Measurements from ENCODE around the gene CCDC127. TPM values are rescaled to one million over a fixed set of nuclear protein-coding genes. Genes with fewer than 3 reads are reported as not detected.
"Not testable (repeated sequence)": the region's sequence is repeated elsewhere in the genome, so short reads cannot be mapped to it uniquely, and the experiment has no call there.

CCDC127 gene
- total RNA-seq, 1 experiment from 2014 or later: 2.6 TPM

DNA sequence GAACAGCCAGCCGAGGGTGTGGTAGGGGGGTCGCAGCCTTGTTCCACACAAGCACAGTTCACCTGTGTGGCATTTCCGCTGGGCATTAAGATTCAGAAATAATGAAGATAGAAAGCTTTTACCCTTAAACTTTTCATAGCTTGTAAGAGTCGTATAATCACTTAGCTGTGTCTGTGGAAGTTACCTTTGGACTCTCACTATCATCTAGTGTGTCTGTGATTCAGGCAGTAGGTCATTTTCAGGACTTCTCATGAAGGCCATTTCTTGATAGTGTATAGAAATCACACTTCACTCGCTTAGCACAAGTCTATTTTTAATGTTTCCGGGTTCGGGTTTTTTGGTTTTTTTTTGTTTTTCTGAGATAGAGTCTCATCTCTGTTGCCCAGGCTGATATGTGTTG is 37.2 kb upstream of the CCDC127 start:
- H3K36me3 ChIP-seq (ENCODE audit: insufficient read depth, low read length): peaks cover 41% of the 10 kb centered on the region
- not testable (repeated sequence) for H3K9me2 ChIP-seq (replicated peaks; ENCODE audit: insufficient read depth, low read length); H3K4me2 ChIP-seq (ENCODE audit: low read depth, low read length, poor library complexity, severe bottlenecking)

DNA sequence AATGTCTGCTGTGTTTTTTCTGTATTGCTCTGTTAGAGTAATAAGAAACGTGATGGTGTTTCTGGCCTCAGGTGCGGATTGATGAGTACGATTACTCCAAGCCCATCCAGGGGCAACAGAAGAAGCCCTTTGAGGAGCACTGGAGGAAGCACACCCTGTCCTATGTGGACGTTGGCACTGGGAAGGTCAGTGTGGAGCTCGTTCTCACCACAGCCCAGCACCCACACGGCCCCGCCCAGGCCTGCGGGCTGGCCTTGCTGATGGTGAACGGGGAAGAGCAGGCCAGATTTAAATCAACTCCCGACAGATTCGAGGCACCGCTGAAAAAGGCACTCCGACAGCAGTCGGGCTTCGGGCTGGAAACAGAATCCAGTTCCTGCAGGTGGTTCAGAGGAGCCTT is 36.4 kb upstream of the CCDC127 start:
- H3K4me3 ChIP-seq (ENCODE audit: low read length); H3K79me2 ChIP-seq (ENCODE audit: low read length); DNase-seq; H2AFZ ChIP-seq (ENCODE audit: low read length); H4K20me1 ChIP-seq (ENCODE audit: insufficient read depth, low read depth, low read length); H3K9me2 ChIP-seq (replicated peaks; ENCODE audit: insufficient read depth, low read length); H3K4me1 ChIP-seq (ENCODE audit: low read length); H3K9me3 ChIP-seq (ENCODE audit: low read length); H3K27me3 ChIP-seq (ENCODE audit: low read length); H3K27ac ChIP-seq (ENCODE audit: low read length); H3K9ac ChIP-seq (ENCODE audit: low read length); H3K4me2 ChIP-seq (ENCODE audit: low read depth, low read length, poor library complexity, severe bottlenecking): not testable (repeated sequence)
- peaks cover 47% of the 10 kb centered on the region for H3K36me3 ChIP-seq (ENCODE audit: insufficient read depth, low read length)

More for the DNA sequence above, 37.2 kb upstream of the CCDC127 start:
- not testable (repeated sequence) for H2AFZ ChIP-seq (ENCODE audit: low read length); H4K20me1 ChIP-seq (ENCODE audit: insufficient read depth, low read depth, low read length); H3K9ac ChIP-seq (ENCODE audit: low read length); H3K27ac ChIP-seq (ENCODE audit: low read length); H3K9me3 ChIP-seq (ENCODE audit: low read length); H3K27me3 ChIP-seq (ENCODE audit: low read length); DNase-seq; H3K4me1 ChIP-seq (ENCODE audit: low read length); H3K4me3 ChIP-seq (ENCODE audit: low read length); H3K79me2 ChIP-seq (ENCODE audit: low read length)

DNA sequence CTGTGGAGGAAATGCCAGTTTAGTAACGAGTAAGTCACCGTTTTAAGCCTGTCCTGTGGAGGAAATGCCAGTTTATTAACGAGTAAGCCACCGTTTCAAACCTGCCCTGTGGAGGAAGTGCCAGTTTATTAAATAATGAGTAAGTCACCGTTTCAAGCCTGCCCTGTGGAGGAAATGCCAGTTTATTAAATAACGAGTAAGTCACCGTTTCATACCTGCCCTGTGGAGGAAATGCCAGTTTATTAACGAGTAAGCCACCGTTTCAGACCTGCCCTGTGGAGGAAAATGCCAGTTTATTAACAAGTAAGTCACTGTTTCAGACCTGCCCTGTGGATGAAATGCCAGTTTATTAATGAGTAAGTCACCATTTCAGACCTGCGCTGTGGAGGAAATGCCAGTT is 34.6 kb upstream of the CCDC127 start:
- Histone ChIP-seq H3K4me3 (ENCODE audit: low read length) (no peak overlapping the region), H3K27ac (ENCODE audit: low read length) (no peak overlapping the region), H3K79me2 (ENCODE audit: low read length) (no peaks in the 10 kb centered on the region), H3K9me2 (replicated peaks; ENCODE audit: insufficient read depth, low read length) (no peaks in the 10 kb centered on the region), H3K36me3 (ENCODE audit: insufficient read depth, low read length) (peaks cover 52% of the 10 kb centered on the region), H3K4me2 (ENCODE audit: low read depth, low read length, poor library complexity, severe bottlenecking) (no peak overlapping the region), H4K20me1 (ENCODE audit: insufficient read depth, low read depth, low read length) (no peaks in the 10 kb centered on the region), H3K9me3 (ENCODE audit: low read length) (no peaks in the 10 kb centered on the region), H3K27me3 (ENCODE audit: low read length) (no peaks in the 10 kb centered on the region), H3K9ac (ENCODE audit: low read length) (no peak overlapping the region), H2AFZ (ENCODE audit: low read length) (no peak overlapping the region), H3K4me1 (ENCODE audit: low read length) (no peaks in the 10 kb centered on the region)
- DNase-seq: no peak

DNA sequence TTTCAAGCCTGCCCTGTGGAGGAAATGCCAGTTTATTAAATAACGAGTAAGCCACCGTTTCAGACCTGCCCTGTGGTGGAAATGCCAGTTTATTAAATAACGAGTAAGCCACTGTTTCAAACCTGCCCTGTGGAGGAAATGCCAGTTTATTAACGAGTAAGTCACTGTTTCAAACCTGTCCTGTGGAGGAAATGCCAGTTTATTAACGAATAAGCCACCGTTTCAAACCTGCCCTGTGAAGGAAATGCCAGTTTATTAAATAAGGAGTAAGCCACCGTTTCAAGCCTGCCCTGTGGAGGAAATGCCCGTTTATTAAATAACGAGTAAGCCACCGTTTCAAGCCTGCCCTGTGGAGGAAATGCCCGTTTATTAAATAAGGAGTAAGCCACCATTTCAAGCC is 34.0 kb upstream of the CCDC127 start:
- not testable (repeated sequence) for H3K4me1 ChIP-seq (ENCODE audit: low read length); H3K4me2 ChIP-seq (ENCODE audit: low read depth, low read length, poor library complexity, severe bottlenecking); H4K20me1 ChIP-seq (ENCODE audit: insufficient read depth, low read depth, low read length); H3K27me3 ChIP-seq (ENCODE audit: low read length); DNase-seq; H3K9me2 ChIP-seq (replicated peaks; ENCODE audit: insufficient read depth, low read length); H3K4me3 ChIP-seq (ENCODE audit: low read length); H3K9ac ChIP-seq (ENCODE audit: low read length); H3K79me2 ChIP-seq (ENCODE audit: low read length); H2AFZ ChIP-seq (ENCODE audit: low read length); H3K9me3 ChIP-seq (ENCODE audit: low read length); H3K27ac ChIP-seq (ENCODE audit: low read length)
- peaks cover 50% of the 10 kb centered on the region for H3K36me3 ChIP-seq (ENCODE audit: insufficient read depth, low read length)

DNA sequence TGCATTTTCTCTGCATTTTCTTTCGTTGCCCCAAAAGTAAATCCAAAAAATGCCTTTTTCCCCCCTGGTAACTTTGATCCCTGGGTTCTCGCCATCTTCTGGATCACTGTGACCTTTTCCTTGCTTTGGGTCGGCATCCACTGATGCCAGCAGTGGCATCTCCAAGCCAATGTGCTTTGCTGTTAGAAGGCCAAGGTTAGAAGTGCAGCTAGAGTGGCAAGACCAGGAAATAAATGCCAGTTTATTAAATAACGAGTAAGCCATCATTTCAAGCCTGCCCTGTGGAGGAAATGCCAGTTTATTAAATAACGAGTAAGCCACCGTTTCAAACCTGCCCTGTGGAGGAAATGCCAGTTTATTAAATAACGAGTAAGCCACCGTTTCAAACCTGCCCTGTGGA is 33.6 kb upstream of the CCDC127 start:
- H3K36me3 ChIP-seq (ENCODE audit: insufficient read depth, low read length): peaks cover 46% of the 10 kb centered on the region
- not testable (repeated sequence) for H3K9me2 ChIP-seq (replicated peaks; ENCODE audit: insufficient read depth, low read length); DNase-seq; H4K20me1 ChIP-seq (ENCODE audit: insufficient read depth, low read depth, low read length); H3K9ac ChIP-seq (ENCODE audit: low read length); H2AFZ ChIP-seq (ENCODE audit: low read length); H3K27me3 ChIP-seq (ENCODE audit: low read length); H3K9me3 ChIP-seq (ENCODE audit: low read length); H3K4me1 ChIP-seq (ENCODE audit: low read length); H3K27ac ChIP-seq (ENCODE audit: low read length); H3K4me3 ChIP-seq (ENCODE audit: low read length); H3K79me2 ChIP-seq (ENCODE audit: low read length); H3K4me2 ChIP-seq (ENCODE audit: low read depth, low read length, poor library complexity, severe bottlenecking)

DNA sequence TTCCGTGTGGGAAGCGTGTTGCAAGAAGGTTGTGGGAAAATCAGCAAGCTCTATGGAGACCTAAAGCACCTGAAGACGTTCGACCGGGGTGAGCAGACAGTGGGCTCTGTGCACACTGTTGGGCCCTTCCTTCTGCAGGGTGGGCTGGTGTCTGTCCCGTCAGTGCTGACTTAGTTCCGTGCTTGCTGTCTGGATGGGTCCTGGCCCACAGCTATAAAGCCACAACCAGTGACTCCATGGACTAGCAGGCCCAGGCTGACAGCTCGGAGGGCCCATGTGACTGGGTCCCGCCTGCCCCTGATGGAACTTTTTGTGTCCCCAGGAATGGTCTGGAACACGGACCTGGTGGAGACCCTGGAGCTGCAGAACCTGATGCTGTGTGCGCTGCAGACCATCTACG is 33.1 kb upstream of the CCDC127 start:
- H3K79me2 ChIP-seq (ENCODE audit: low read length); H2AFZ ChIP-seq (ENCODE audit: low read length); H3K4me2 ChIP-seq (ENCODE audit: low read depth, low read length, poor library complexity, severe bottlenecking); H3K4me3 ChIP-seq (ENCODE audit: low read length); H3K9me3 ChIP-seq (ENCODE audit: low read length); H3K9me2 ChIP-seq (replicated peaks; ENCODE audit: insufficient read depth, low read length); H3K9ac ChIP-seq (ENCODE audit: low read length); H3K27ac ChIP-seq (ENCODE audit: low read length); H3K27me3 ChIP-seq (ENCODE audit: low read length); H3K4me1 ChIP-seq (ENCODE audit: low read length); H4K20me1 ChIP-seq (ENCODE audit: insufficient read depth, low read depth, low read length); DNase-seq: not testable (repeated sequence)
- H3K36me3 ChIP-seq (ENCODE audit: insufficient read depth, low read length): peaks cover 40% of the 10 kb centered on the region

DNA sequence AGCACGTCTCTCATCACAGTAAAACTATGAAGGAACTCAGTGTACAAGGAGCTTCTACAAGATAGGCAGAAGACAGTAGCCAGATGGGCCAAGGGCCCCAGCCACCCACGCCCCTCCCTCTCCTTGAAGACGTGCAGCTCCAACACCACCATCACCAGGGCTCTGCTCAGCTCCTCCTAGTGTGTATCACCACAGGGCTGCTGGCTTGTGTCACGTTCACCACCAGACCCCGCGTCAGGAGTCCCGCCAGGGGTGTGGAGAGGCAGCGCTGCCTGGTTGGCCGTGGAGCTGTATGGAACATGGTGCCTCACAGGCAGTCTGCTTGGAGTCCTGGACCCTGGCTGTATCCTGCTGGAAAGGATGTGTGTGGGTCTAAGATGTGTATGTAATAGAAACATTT is 32.4 kb upstream of the CCDC127 start:
- H3K9me2 ChIP-seq (replicated peaks; ENCODE audit: insufficient read depth, low read length); H2AFZ ChIP-seq (ENCODE audit: low read length); DNase-seq; H3K79me2 ChIP-seq (ENCODE audit: low read length); H3K27me3 ChIP-seq (ENCODE audit: low read length); H4K20me1 ChIP-seq (ENCODE audit: insufficient read depth, low read depth, low read length); H3K9me3 ChIP-seq (ENCODE audit: low read length); H3K4me2 ChIP-seq (ENCODE audit: low read depth, low read length, poor library complexity, severe bottlenecking); H3K4me3 ChIP-seq (ENCODE audit: low read length); H3K9ac ChIP-seq (ENCODE audit: low read length); H3K27ac ChIP-seq (ENCODE audit: low read length); H3K4me1 ChIP-seq (ENCODE audit: low read length): not testable (repeated sequence)
- H3K36me3 ChIP-seq (ENCODE audit: insufficient read depth, low read length): peaks cover 39% of the 10 kb centered on the region

DNA sequence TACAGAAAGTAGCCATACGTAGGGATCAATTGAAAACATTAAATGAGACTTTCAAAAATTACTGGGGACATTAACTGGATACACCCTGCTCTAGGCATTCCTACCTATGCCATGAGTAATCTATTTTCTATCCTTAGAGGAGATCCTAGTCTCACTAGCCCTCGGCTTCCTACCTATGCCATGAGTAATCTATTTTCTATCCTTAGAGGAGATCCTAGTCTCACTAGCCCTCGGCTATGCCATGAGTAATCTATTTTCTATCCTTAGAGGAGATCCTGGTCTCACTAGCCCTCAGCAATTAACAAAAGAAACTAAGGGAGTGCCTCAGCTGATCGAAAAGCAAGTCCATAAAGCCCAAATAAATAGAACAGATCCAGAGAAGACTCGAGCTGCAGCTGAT is 27.8 kb upstream of the CCDC127 start:
- H3K79me2 ChIP-seq (ENCODE audit: low read length); H3K4me3 ChIP-seq (ENCODE audit: low read length); H3K9ac ChIP-seq (ENCODE audit: low read length); H3K4me1 ChIP-seq (ENCODE audit: low read length); H4K20me1 ChIP-seq (ENCODE audit: insufficient read depth, low read depth, low read length); DNase-seq; H3K9me2 ChIP-seq (replicated peaks; ENCODE audit: insufficient read depth, low read length); H2AFZ ChIP-seq (ENCODE audit: low read length); H3K27me3 ChIP-seq (ENCODE audit: low read length); H3K9me3 ChIP-seq (ENCODE audit: low read length); H3K27ac ChIP-seq (ENCODE audit: low read length); H3K4me2 ChIP-seq (ENCODE audit: low read depth, low read length, poor library complexity, severe bottlenecking): not testable (repeated sequence)
- H3K36me3 ChIP-seq (ENCODE audit: insufficient read depth, low read length): peaks cover 35% of the 10 kb centered on the region

DNA sequence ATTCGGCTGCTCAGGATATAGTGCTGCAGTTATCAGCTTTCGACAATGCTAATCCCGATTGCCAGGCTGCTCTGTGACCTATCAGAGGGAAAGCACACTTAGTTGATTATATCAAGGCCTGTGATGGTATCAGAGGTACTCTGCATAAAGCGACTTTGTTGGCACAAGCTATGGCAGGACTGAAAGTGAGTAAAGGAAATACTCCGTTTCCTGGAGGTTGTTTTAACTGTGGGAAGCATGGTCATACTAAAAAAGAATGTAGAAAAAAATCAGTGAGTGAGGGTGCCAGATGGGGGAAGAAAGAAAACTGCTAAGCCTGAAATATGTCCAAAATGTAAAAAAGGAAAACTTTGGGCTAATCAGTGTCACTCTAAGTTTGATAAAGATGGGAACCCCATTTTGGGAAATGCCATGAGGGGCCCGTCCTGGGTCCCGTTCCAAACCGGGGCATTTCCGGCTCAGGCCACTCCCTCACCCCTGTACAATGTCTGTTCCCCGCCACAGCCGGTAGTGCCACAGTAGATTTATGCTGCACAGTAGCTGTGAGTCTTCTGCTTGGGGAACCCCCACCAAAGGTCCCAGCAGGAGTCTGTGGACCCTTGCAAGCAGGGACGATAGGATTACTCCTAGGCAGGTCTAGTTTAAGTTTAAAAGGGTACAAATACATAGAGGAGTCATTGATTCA is 25.9 kb upstream of the CCDC127 start:
- not testable (repeated sequence) for H3K9me3 ChIP-seq (ENCODE audit: low read length); H2AFZ ChIP-seq (ENCODE audit: low read length); H3K79me2 ChIP-seq (ENCODE audit: low read length); H3K4me3 ChIP-seq (ENCODE audit: low read length); H3K4me2 ChIP-seq (ENCODE audit: low read depth, low read length, poor library complexity, severe bottlenecking); H3K9ac ChIP-seq (ENCODE audit: low read length); H3K4me1 ChIP-seq (ENCODE audit: low read length); H4K20me1 ChIP-seq (ENCODE audit: insufficient read depth, low read depth, low read length); H3K27me3 ChIP-seq (ENCODE audit: low read length); H3K9me2 ChIP-seq (replicated peaks; ENCODE audit: insufficient read depth, low read length); H3K27ac ChIP-seq (ENCODE audit: low read length); DNase-seq
- H3K36me3 ChIP-seq (ENCODE audit: insufficient read depth, low read length): peaks cover 28% of the 10 kb centered on the region

Data from Karpas-422 (cell line).